ENCODE measurements around the gene TMPRSS4.

Gene TMPRSS4

DNA sequence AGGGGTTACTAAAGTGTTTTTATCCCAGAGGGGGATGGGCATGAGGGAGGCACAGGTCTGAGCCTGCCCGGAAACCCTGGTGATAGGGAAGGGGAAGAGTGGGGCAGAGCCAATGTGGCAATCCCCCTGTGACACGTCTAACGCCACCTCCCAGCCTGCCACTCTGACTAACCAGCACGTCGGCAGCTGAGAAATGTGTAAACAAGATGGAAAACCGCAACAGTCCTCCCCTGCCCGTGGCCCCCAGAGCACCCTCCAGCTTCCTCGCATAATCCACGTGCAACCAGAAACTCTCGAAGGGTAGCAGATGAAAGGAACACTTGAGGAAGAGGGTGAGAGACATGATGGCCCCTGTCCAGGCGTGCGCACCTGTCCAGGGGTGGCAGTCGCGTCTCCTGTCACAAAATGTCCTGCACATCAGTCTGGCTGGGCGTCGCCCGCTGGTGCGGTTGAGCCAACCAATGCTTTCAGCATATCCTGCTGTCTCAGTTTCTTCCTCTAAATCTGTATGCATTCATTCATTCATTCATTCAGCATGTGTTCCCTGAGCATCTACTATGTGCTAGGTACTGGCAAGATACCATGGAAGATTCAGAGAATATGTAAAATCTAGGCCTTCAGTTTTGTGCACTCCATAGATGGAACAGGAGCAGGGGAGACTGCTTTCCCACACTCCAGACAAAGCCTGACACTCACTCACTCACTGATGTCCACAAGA, 4.5 kb downstream of the TMPRSS4 start:
- DNase-seq = no peak

DNA sequence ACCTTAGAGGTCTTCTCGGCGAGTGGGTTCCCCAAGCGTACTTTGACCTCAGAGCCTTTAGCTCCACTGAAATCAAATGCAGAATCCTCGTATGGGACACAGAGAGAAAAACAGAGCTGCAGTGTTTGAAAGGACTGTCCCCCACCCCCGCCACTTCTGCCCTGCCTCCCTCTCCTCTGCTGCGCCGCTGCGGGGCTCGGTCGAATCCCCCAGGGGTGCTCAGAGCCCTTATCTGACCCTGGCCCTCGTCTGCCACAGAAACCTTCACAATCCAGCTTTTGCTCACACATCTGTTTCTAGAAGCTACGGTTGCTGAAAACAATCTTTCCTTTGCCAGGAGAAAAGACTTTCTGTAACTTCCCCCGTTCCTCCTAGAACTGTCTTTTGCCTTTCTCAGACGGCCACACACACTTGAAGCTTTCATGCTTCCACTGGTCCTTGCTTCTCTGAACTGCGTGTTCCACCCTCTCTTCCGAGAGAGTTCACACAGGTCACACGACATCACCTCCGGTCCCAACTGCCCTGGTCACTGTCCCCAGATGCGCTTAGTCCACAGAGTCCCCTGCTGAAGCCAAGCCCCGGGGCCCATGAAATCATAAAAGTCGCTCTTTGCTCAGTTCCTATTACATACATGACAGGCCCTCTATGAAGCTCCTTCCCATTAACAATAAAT, 6.1 kb downstream of the TMPRSS4 start:
- no peak for DNase-seq

DNA sequence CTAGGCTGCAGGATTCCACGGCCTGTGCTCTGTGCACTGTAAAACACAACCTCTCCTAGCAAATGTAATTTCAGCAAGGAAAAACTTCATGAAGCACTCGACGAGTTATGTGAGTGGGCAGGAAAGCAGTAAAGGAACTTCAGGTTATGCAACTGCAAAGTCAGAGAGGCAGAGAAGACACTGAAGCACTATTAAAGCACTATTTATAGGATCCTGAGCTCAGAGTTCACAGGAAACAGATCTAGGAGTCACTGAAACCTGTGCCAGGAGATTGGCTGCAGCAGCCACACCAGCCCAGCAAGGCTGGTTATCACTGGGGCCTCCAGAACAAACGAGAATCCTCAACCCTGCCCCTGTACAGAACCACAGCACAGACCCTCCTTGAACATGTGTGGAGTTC, 7.4 kb downstream of the TMPRSS4 start:
- DNase-seq = no peak

DNA sequence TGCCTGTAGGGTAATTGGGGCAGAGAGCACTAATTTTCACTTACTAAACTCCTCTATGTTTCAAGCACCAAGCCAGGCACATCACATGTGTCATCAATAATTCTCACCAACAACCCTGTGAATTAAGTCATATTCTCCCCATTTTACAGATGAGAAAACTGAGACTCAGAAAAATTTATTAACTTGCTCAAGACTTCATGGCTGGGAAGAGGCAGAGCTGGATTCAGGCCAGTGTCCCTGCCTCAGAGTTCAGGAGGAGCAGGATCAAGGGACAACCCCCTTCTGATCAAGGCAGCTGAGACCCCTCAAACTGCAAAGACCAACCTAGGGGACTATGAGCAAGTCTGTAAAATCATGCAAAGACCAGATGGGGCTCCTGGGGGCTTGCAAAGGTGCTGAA, 7.8 kb downstream of the TMPRSS4 start:
- DNase-seq = no peak

- no peak for DNase-seq
Measured at GRCh38 chr11:118086913-118087768, 10.3 kb downstream of the TMPRSS4 start, which contains the start of gene SMIM35. Gene SMIM35 (minus strand): TSS chr11:118086963. CDS start chr11:118086757, 206 bp downstream.

DNA sequence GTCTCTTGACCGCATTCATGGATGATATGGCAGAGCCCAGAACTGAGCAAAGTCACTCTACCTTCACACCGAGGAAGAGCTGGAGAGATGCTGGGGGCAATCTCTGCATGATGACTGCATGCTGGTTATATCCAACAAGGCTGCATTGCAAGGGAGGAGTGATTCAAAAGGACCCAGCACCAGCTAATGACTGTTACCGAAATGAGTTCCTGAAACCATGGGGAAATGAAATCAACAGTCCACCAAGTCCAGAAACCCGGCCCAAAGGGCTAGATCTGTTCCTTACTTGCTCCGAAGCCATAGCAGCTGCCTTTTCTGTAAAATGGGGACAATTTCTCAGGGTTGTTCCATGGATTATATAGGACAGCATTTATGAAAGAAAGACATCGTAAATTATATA, 11.1 kb downstream of the TMPRSS4 start:
- no peak for DNase-seq

- DNase-seq = no peak
Measured at GRCh38 chr11:118088531-118088930, 11.7 kb downstream of the TMPRSS4 start.

DNA sequence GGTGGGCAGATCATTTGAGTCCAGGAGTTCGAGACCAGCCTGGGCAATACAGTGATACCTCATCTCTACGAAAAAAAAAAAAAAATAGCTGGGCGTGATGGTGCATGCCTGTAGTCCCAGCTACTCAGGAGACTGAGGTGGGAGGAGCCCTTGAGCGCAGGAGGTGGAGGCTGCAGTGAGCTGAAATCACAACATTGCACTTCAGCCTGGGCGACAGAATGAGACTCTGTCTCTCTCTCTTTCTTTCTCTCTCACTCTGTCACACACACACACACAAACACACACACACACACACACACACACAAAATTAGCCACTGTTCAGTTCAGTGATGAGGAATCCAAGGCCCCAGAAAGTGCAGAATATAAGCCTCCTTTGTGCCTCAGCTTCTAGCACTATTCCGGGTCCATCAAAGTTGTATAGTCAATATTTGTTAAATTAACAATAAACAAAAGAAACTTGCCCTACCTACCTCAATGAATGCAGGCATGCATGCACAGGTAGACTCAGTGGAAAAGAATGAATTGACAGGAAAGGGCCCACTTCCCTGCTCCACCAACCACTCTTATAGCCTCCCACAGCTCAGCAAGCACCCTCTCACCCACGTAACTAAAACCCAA, 13.8 kb downstream of the TMPRSS4 start:
- DNase-seq = no peak

- no peak for DNase-seq
Measured at GRCh38 chr11:118091690-118092089, 14.8 kb downstream of the TMPRSS4 start.

DNA sequence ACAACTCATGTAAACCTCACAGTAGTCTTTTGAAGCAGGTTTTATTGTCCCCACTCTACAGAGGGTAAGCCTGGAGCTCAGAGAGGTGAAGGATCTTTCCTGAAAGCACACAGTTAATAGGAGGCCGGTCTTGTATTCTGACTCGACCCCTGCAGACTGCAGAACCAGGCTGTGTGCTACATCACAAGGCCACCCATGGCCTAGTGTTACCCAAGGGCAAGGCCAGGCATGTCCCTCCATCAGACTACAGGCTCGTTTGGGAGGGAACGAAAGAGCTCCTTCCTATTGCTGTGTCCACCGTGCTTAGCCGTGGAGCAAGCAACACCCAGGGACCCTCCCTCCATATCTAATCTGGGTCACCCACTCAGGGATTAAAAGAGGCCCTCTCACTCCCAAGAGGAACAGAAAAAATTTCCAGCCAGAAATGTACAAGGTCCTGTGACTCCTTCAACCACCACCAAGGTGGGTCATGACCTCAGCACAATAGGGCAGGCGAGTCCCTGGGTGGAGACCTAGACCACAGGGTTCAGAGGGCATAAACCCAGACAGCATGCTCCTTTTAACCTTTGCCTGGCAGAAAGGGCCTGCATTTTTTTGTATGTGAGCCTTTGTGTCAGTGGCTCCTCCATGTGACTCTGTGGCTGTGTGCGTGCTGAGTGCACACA, 16.2 kb downstream of the TMPRSS4 start:
- DNase-seq = no peak

GRCh38 chr11:118095493-118095892, 18.6 kb downstream of the TMPRSS4 start:
- DNase-seq = no peak

GRCh38 chr11:118095967-118096367, 19.1 kb downstream of the TMPRSS4 start:
- no peak for DNase-seq

GRCh38 chr11:118098996-118099837, 22.3 kb downstream of the TMPRSS4 start:
- DNase-seq = no peak

DNA sequence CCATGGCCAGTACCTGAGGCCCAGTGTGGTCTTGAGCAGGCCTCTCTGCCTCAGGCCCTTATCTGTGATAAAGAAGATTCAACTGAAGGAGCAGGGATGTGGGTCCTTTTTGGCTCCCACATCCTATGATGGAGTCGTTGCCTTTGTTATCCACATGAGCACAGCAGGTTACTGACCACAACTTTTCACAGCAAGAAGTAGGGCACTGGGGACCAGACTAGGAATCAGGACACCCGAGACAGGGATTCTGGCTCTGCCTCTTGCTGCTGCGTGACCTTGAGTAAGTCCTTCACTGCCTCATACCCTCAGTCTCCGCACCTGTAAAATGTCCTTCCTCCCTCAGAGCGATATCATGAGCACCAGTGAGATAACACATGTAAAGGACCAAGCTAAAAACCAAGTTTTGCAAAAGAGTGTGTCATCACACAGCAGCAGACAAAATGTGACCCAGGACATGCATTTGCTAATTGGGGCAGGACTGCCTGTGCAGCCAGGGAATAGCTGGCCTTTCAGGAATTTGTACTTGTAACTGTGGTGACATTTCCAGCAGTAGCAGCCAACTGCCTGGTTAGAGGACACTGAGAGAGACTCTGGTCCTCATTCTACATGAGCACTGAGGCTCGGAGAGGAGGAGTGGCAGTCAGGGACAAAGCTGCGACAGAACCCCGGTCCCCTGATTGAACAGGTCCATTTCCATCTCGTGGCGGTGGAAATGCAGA, 23.1 kb downstream of the TMPRSS4 start:
- no peak for DNase-seq

GRCh38 chr11:118100691-118101232, 23.9 kb downstream of the TMPRSS4 start:
- no peak for DNase-seq

DNA sequence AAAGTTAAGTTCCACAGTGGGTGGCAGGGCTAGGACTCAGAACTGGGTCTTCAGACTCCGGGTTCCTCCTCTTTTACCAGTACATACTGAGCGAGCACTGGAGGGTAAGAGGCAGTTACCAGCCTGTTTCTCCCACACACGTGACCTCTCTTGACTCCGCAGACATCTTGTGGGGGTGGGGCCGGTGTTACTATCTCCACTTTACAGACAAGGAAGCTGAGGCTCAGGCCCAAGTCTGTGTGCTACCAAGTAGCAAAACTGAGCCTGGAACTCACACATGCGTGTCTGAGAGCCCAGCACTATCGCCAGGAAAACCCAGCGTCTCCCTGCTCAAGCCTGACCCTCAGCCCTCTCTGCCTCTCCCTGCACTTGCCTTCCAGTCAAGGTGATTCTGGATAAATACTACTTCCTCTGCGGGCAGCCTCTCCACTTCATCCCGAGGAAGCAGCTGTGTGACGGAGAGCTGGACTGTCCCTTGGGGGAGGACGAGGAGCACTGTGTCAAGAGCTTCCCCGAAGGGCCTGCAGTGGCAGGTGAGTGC, 25.9 kb downstream of the TMPRSS4 start:
- no peak for DNase-seq

DNA sequence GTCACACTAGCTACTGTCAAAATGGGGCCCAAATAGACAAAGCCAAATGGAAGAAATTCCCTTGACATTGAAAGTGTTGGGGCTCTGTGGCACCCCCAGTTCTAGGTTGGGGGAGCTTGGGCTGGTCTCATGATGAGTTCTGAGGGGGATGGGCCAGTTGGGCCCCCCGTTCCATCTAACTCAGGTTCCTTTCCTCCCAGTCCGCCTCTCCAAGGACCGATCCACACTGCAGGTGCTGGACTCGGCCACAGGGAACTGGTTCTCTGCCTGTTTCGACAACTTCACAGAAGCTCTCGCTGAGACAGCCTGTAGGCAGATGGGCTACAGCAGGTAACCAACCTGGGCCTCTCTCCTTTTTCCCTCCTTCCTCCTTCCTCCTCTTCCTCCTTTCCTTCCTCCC, 27.6 kb downstream of the TMPRSS4 start:
- DNase-seq = no peak

DNA sequence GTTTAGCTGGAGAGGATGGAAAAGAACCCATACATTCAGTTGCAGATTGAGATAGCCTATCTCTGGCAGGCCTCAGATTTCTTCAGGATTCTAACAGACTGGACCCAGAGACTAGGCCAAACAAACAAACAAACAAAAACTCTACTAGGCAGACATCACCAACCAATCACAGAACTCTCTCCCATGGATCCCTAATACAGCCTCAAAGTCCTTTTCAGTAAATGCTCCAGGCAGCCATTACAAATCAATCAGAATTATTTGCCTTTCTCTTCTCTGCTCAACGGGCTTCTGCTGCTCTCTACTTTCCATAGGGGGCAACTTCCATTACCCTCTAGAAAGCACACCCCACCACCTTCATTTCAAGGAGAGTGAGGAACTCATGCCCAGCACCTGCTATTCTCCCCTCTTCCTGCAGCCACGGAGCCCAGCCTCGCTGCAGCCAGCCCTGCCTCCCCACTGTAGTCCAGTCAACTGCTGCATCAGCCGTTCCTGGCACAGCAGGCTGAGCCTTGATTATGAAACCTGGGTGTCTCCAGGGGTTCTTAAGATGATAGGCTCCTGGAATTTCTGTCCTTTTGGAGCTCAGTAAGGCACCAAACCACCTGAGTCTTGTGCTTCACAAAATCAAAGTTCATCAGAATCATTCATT, 28.9 kb downstream of the TMPRSS4 start:
- no peak for DNase-seq

GRCh38 chr11:118106789-118107335, 30.0 kb downstream of the TMPRSS4 start:
- no peak for DNase-seq

Data from activated CD4-positive, alpha-beta T cell treated with anti-CD3 and anti-CD28 coated beads for 48 hours (primary cell).